GM11168 (cell line): Measurements from ENCODE around the gene DAP.
"Not testable (repeated sequence)": the region's sequence is repeated elsewhere in the genome, so short reads cannot be mapped to it uniquely, and the experiment has no call there.

Experiments
- in situ Hi-C: fragments of 300-500 bp; cut with MboI; formaldehyde crosslinking; loops from one replicate; pipeline ENCODE4 v1.12.0; 2022; ENCODE audit warnings: low sequenced_read_pairs; ENCODE audit not compliant: unreplicated experiment

The DAP gene

DNA sequence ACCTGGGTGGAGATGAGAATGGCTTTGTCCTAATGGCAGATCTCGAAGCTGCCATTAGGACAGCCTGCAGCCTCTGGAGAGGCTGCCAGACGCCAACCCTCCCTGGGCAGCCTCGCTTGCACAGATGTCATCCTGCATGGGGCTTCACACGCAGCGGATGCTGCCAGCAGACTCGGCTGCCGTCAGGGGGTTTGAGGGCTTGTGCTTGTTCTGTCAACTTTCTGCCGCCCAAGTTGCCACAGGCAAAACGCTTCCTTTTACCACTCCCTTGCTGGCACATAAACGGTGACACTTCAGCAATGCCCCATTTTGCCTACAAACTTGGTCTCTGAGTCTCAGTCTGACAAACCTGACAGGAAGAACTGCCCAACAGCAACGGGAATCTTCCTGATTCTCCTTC, 24.7 kb downstream of the DAP start:
- in situ Hi-C loops, result no loop called here

DNA sequence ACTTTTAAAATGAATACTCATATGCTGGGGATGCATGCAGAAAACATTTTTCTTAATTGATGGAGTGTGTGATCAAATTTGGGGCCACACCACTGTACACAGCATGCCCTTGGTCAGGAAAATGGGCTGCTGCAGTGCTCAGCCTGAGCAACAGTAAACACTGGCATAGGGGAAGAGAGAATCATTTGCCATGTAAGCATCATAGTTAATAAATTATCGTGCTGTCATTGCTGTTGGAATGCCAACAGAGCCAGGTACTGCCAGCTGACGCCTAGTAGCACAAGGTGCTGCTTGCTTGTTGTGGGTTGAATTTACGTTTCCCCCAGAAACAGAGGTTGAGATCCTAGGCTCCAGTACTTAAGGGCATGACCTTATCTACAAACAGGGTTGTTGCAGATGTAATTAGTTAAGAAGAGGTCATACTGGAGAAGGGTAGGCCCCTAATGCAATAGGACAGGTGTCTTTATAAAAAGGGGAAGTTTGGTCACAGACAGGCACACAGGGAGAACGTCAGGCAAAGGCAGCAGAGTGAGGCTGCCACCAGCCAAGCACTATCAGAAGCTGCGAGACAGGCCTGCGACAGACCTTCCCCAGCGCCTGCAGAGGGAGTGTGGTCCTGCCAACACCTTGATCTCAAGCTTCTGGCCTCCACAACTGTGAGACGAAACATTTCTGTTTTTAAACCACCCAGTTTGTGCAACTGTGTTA, 25.3 kb downstream of the DAP start:
- in situ Hi-C loops, result no loop called here

DNA sequence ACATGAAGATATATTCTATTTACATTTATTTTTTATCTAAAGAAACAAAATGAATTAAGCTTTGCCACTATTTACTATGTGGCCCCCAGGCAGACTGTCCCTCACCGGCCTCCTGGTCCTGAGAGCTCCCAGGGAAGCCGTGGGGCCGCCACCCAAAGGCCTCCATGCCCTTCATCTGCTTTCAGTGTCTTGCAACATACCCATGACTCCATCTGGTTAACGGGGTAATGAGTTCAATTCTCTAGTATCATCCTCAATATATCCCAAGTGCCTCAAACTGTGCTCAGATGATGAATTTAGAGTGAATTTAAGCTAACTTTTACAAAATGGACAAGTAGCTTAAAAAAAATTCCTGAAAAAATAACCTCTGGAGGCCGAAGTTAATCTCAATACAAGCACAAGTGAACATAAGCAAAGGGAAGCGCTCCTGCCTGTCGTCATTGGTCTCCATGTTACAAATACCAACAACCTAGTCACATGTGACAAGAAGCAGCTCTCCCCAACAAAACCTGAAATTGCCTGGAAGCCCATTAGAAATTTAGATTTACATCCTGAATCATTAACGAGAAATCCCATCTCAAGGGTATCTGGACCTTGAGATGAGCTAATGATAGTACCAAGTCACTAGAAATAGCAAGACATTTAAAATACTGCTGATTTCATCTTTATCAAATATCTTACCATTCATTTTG, 26.1 kb downstream of the DAP start:
- in situ Hi-C loops, result no loop called here

DNA sequence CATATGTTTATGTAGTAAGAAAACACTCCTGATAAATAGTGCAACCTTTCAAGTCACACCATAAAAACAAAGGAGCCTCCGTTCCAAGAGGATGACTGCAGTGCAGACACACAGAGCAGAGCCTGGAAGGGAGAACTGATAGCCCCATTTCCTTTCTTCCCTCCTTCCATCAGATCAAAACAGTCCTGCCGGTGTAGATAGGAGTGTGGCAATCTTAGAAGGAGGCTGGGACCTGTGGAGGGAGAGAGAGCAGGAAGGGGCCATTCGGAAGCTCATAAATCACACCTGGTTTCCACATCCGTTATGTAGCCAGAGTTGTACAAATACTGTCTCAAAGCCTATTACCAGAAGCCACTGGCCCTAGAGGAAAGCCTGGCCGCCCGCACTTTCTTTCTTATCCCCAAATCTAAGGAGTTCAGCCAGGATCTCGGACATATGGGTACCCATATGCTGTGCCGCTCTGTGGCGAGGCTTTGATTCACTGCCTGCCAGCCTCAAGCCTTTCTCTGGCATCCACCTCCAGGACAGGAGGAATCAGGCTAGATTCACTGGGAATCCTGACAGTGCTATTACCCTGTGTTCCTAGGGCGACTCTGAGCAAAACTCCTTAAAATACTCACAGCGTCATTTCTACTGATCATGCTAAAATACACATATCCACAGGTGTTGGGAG, 26.9 kb downstream of the DAP start:
- in situ Hi-C loops, result no loop called here

DNA sequence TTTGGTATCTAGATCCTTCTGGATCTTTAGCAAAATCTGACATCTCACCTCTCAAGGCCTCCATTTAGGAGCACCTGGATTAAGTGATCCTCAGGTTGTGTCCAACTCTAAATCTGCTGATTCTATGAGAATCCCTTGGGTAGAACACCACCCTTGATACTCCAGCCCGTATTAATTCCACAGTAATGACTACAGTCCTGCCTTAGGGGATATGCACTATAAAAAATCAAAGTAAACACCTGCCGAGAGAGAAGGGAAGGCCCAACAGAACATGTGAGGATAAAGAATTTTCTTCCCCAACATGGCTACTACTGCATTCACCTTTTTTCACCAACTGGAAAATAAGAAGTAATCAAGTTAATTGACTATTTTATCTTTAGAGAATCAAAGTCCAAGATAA, 27.6 kb downstream of the DAP start:
- in situ Hi-C loops, result no loop called here

DNA sequence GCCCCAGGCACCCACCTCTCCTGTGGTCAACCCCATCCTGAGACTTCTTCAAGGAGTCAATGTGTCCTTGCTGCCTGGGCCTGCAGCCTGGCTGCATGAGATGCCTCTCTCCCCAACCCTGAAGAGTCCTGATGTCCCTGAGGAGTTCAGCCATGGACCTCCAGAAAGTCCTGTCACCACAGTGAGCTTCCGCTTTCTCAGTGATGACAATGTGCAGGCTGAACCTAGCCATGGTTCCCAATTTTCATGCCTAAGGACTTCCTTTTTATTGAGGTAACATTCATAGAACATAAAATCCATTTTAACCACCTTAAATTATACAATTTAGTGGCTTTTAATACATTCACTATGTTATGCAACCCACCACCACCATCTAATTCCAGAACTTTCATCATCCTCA, 29.1 kb downstream of the DAP start:
- in situ Hi-C loops, result no loop called here

DNA sequence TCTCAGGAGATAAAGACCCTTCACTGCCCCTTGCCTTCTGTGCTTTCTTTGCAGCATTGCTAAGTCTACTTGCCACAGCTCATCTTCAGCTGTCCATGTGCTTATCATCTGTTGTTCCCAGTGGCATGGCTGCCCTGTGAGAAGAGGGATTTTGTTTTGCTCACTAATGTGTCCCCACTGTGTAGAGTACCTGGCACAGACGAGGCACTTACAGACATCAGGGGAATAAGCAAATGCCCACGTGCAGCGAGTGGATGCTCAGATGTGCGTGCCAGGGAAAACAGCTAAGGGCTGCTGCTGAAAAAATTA, 31.0 kb downstream of the DAP start:
- in situ Hi-C loops, result no loop called here

DNA sequence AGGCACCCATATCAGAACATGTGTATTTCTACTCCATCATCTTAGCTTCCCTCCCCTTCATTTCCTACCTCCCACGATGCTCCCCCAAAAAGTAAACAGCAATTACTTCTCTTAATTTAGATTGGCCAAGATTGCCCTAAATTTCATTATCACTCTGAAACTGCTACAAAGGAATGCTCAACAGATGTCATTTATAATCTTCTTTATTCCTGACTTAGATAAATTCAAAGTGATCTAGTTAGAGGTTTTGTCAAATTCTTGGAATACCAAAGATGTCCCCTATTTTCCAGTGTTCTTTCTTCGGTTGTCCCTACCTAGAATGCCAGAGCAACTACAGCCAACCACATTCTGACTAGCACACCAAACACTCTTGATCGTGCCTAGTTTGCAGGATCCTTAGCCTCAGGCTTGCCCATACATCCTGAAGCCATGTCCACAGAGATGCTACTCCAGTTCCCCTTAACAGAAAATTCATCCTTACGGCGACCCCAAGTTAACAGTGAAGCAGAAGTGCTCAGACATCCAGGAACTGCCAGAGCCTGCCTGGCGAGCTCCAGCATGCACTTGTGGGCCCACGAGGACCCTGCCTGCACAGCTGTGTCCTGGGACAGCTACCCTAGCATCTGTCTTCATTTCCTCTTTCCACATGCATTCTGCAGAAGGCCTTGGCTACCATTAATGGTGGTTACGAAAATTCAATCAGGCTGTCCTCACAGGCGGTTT, 31.6 kb downstream of the DAP start:
- in situ Hi-C loops, result no loop called here

DNA sequence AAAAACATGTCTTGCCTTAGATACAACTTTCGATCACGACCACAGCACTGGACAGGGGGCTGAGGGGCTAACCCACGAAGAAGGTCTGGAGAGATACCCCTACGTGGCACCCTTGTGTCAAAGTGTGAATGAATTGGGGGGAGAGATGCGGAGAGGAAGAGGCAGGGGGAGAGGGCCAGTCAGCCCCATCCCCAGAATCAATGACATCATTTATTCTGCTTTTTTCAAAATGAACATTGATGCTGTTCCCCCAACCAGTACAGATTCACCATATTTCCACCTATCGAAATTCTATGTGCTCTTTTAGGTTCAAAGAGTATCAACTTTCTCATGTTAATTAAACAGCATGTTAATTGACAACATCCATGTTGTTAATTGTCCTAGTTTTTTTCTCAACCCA, 32.4 kb downstream of the DAP start:
- in situ Hi-C loops, result no loop called here

DNA sequence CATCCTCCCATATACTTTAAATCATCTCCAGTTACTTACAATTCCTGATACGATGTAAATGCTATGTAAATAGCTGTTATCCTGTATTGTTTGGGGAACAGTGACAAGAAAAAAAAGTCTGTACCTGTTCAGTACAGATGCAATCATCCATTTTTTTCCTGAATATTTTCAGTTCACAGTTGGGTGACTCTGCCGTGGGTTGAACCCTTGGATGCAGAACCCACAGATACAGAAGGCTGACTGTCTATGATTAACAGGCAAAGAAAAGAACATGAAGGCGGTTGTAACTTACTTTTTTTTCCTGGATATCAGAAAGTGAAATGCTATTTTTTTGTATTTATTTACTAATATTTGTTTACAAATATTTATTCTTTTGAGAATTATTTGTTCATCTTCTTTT, 33.2 kb downstream of the DAP start:
- in situ Hi-C loops, result no loop called here

DNA sequence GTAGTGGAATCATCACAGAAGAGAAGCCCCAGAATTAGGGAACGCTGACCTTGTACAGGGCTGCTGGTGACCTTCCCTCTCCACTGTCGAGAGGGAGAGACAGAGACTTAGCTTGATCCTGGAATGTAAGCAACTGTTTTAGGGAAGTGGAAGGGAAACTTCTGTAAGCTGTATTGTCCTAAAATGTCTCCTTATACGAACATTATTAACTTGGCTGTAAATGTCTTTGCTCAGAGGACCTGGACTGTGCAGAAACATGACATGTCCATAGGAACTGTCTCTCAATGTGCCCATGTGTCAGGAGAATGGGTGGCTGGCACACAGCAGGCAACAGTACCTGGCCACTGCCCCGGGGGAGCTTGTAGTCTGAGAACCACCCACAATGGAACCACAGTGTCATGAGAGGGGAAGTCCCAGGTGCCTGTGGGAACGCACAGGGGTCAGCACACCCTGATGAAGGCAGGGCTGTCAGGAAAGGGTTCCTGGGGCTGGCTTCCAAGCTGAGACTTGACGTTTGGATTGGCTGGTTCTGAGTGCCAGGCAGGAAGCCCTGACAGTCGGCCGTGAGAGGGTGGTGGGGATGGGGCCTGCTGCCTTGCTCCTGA, 34.0 kb downstream of the DAP start:
- in situ Hi-C loops, result no loop called here

DNA sequence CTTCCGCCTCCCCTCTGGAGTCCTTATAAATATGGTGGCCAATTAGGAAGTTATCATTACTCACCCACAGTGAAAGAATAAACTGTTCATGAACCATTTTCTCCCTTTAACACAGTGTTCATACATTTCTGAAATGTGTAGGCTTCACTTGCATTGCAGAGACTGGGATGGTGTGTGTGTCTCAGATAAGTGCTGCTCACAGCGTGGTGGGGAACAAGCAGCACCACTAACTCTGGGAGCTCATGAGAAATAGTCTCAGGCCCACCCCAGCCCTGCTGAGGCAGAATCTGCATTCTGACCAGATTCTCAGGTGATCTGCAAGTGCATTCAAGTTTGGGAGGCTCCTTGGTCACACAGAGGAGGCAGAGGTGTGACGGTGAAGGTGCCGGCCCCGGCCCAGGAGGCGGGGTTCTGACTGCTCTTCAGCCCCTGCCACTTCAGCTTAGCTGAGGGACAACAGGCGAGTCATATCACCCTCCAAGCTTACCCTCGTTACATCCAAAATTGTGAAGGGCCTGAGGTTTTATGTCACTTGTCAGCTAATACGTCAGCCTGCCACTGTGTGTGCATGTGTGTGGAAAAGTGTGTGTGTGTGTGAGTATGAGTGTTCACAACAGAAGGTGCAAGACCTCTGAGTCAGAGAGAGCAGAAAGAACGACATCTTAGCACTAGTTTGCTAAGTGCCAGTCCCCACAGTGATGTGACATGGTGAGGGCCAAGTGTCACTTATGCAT, 34.7 kb downstream of the DAP start:
- in situ Hi-C loops, result no loop called here

DNA sequence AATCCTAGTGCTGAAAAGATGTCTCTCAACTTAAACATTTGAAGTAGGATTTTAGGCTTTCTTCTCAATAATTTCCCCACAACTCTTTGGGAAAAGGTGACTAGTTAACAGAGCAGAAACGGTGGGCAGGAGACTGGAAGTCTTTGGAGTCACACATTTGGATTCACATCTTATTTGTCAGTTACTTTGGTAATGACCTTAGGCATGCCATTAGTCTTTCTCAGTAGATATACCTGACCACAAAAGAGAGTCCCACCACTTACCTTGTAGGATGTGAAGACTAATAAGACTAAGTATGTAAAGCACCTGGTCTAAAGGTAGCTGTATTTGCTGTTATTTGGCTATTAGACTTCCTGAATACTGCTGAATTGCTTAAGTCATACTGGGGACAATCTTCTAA, 35.4 kb downstream of the DAP start:
- in situ Hi-C loops, result no loop called here

DNA sequence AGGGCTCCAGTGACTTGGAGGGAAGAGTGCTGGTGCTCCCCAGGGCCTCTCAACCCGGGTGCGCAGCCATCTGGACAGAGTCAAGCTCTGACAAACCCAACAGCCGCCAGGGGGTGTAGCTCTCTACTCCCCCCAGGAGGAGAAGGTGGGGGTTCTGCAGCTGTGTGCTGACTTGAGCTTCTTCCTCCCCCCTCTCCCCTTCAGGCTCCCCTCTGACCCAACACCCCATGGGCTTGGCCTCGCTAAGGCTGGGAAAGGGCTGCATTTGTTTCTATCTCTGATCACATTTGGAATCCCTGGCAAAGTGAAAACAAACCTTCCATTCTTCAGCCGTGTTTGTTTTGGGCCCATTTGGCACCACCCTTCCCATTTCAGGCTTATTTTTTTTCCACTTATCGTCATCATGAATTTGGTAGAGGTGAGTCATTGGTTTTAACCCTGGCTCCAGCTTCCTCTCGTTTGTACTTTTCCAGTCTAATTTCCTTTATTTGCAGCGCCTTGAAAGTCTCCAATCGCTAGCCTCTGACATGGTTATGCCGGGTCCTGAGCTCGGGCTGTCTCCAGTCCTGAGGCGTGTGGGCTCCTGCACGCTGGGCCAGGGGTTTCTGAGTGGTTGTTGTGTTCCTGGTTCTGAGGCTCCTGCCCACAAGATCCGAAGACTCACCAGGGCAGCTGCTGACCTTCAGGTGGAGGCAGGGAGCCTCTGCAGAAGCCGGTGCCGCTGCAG, 36.1 kb downstream of the DAP start:
- in situ Hi-C loops, result no loop called here

DNA sequence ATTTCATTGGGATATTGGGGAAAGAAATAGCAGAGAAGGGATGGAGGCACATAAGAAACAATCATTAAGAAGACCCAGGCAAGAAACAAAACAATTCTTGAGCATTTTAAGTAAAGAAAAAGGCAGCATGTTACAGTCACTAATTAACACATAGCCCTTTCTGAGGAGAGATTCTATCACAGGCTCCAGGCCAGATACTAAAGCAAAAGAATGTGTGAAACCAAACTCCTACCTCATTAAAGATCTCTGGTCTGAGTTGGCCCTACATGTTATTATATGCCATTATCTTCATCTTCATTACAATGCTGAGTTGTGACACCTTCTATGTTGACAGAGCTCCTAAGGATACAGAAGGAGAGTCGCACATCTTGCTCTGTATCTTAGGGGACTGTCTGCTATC, 37.5 kb downstream of the DAP start:
- in situ Hi-C loops, result no loop called here

DNA sequence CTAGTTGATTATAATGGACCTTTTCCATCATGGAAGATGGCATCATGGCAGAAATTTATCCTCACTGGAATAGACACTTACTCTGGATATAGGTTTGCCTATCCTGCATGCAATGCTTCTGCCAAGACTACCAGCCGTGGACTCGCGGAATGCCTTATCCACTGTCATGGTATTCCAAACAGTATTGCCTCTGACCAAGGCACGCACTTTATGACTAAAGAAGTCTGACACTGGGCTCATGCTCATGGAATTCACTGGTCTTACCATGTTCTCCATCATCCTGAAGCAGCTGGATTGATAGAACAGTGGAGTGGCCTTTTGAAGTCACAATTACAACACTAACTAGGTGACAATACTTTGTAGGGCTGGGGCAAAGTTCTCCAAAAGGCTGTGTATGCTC, 40.3 kb downstream of the DAP start:
- in situ Hi-C loops, result not testable (repeated sequence)

DNA sequence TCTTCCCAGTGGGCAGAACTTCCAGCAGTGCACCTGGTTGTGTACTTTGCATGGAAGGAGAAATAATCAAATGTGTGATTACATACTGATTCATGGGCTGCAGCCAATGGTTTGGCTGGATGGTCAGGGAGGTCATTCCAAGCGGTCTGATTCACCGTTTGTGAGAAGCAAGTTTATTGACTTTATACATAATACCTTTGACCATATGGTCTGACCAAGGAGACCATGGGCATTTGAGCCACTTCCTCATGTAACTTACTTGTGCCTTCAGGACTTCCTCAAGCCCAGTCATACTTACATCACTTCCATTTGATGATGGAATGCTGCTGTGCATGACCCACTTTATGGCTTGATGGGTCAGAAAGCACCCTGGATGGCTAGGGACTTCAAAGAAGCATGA, 41.1 kb downstream of the DAP start:
- in situ Hi-C loops, result no loop called here

DNA sequence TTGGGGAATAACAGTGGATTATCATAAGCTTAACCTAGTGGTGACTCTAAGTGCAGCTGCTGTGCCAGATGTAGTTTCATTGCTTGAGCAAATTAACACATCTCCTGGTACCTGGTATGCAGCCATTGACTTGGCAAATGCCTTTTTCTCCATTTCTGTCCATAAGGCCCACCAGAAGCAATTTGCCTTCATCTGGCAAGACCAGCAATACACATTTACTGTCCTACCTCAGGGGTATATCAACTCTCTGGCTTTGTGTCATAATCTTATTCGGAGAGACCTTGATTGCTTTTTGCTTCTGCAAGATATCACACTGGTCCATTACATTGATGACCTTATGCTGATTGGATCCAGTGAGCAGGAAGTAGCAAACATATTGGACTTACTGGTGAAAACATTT, 42.4 kb downstream of the DAP start:
- in situ Hi-C loops, result not testable (repeated sequence)

DNA sequence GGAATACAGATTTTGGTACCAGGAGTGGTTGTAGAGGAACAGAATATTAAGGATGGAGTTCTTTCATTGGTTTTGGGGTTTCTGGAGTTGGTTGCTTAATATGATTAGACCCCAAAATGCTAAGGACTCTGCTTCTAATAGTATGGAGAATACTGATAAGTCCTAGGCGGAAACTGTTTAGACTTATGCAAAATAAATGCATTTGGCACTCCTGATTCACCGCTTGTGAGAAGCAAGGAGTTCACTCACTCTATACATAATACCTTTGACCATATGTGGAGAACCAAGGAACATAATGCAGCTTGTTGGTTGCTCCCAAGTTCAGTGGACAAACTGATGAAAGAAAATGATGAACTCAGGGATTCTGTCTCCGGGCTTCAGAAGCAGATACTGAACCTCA, 44.2 kb downstream of the DAP start:
- in situ Hi-C loops, result not testable (repeated sequence)
